ENCODE measurements around the gene ELMOD3.

GRCh38 chr2:85327822-85328617, 26.5 kb upstream of the ELMOD3 start, which contains the start of gene TGOLN2:
- TF ChIP-seq CTCF (IDR thresholded peaks at IDR 0.05 in 8 of 11, conservative IDR thresholded peaks at IDR 0.05 in 3 of 11) (peak in 6 of 11 experiments; percentile 7 to 55 (median 28)), POLR2A (IDR thresholded peaks at IDR 0.05) (peak; percentile 91 to 98 (median 95))
